Panc1 (cell line): ENCODE data around the gene STXBP5L.

Experiments
- CTCF ChIP-seq: fragments of 450-650 bp; IDR thresholded peaks from 2 replicates; pipeline ENCODE4 v1.5.1; 2017; ENCODE audit warnings: mild to moderate bottlenecking
- POLR2AphosphoS5 ChIP-seq: IDR thresholded peaks from 2 replicates; pipeline ENCODE4 v1.6.1; 2012; ENCODE audit warnings: mild to moderate bottlenecking, low read depth, low read length, moderate library complexity

- TF ChIP-seq CTCF (no peak), POLR2AphosphoS5 (no peak)
Observed at GRCh38 chr3:121126033-121126706, 218.2 kb downstream of the STXBP5L start.
